ENCODE data around the gene MCTP2.

MCTP2 gene

DNA sequence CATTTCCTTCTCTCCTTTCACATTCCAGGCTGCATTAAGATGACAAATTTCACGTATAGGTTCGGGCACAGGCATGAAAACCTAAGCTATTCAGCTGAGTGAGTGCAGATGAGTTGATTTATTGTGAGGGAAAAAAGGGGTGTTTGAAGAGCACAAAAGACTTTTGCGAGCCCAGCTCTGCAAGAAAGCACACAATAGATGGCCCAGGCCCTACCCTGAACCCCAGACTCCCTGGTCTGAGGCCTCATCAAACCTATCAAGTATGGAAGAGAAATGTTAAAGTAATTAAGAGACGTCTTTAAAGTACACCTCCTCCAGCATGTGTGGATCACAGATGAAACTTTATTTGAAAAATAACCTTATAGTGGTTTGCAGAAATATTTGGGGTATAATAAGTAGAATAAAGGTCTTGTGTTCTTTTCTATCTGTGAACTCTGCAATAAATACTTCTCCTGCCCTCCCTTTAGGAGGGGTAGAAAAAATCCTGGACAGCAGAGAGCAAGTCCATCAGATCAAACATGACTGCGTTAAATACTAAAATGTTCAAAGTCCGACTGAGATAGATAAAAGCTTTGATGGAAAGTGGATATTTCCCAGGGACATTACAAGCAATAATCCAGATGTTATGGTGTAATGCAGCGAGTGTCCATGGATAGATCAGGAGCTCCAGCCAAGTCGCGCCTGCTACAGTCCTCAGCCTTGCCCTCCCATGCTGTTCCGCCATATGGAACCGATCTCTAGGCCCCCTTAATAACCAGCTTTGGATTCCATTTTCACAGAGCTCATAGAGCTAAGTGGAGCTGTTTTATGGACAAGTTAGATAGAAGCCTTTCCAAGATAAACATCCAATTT, 121.5 kb downstream of the MCTP2 start:
- Mint-ChIP-seq H3K4me1 (peaks cover 54% of the 10 kb centered on the region), H3K36me3 (ENCODE audit: low read depth) (no peaks in the 10 kb centered on the region), H3K27ac (peak overlapping the region; percentile 76 to 96 (median 93)), H3K9me3 (peaks cover 2% of the 10 kb centered on the region), H3K4me3 (peak overlapping the region in 1 of 3 experiments; percentile 71), H3K27me3 (ENCODE audit: low read depth) (peaks cover 72% of the 10 kb centered on the region)
- TF ChIP-seq, protein P1, sequence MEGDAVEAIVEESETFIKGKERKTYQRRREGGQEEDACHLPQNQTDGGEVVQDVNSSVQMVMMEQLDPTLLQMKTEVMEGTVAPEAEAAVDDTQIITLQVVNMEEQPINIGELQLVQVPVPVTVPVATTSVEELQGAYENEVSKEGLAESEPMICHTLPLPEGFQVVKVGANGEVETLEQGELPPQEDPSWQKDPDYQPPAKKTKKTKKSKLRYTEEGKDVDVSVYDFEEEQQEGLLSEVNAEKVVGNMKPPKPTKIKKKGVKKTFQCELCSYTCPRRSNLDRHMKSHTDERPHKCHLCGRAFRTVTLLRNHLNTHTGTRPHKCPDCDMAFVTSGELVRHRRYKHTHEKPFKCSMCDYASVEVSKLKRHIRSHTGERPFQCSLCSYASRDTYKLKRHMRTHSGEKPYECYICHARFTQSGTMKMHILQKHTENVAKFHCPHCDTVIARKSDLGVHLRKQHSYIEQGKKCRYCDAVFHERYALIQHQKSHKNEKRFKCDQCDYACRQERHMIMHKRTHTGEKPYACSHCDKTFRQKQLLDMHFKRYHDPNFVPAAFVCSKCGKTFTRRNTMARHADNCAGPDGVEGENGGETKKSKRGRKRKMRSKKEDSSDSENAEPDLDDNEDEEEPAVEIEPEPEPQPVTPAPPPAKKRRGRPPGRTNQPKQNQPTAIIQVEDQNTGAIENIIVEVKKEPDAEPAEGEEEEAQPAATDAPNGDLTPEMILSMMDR (IDR thresholded peaks at IDR 0.05; ENCODE audit: unreplicated experiment in 3 of 3): no peak

DNA sequence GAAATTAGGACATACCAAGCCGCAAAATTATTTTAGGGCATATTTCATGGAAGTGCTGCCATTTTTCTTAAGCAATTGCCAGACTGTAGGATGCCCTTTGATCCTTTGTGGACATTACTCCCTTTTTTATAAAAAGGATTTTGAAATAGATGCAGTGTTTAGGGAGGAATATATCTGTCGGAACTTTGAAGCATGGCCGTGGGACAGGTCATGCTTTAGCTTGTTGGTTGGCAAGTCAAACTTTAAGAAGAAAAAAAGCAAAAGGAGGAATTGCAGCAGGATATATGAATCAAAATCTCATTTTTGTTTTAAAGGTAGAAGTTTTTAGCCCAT, 122.1 kb downstream of the MCTP2 start:
- peak overlapping the region; percentile 76 to 96 (median 93) for H3K27ac Mint-ChIP-seq
- peaks cover 76% of the 10 kb centered on the region for H3K27me3 Mint-ChIP-seq (ENCODE audit: low read depth)
- peaks cover 2% of the 10 kb centered on the region for H3K9me3 Mint-ChIP-seq
- H3K4me3 Mint-ChIP-seq: peak overlapping the region in 1 of 3 experiments; percentile 71
- H3K36me3 Mint-ChIP-seq (ENCODE audit: low read depth): no peaks in the 10 kb centered on the region
- TF ChIP-seq, protein P1 (IDR thresholded peaks at IDR 0.05; ENCODE audit: unreplicated experiment in 3 of 3): no peak
- peaks cover 54% of the 10 kb centered on the region for H3K4me1 Mint-ChIP-seq

DNA sequence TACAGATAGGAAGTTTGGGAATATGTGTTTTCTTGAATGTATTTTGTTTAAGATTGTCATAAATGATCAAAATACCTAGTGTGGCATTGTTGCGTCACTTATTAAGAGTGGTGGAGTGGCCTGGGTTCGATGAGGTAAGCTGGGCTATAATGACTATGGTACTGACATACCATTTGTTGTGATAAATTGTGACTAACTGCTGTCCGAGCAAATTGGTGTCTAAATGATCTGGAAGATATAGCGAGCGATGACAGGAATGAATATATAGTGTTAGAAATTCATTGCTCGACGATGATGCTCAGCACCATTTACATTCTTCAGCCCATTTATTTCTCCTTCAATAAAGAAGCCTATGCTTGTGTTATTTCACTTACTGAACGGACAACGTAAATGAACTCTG, 123.3 kb downstream of the MCTP2 start:
- H3K4me3 Mint-ChIP-seq: peak overlapping the region in 1 of 3 experiments; percentile 42
- peaks cover 54% of the 10 kb centered on the region for H3K4me1 Mint-ChIP-seq
- peaks cover 68% of the 10 kb centered on the region for H3K27me3 Mint-ChIP-seq (ENCODE audit: low read depth)
- no peaks in the 10 kb centered on the region for H3K9me3 Mint-ChIP-seq
- TF ChIP-seq, protein P1 (IDR thresholded peaks at IDR 0.05; ENCODE audit: unreplicated experiment in 3 of 3): no peak
- H3K36me3 Mint-ChIP-seq (ENCODE audit: low read depth): no peaks in the 10 kb centered on the region
- peak overlapping the region; percentile 80 to 97 (median 96) for H3K27ac Mint-ChIP-seq

DNA sequence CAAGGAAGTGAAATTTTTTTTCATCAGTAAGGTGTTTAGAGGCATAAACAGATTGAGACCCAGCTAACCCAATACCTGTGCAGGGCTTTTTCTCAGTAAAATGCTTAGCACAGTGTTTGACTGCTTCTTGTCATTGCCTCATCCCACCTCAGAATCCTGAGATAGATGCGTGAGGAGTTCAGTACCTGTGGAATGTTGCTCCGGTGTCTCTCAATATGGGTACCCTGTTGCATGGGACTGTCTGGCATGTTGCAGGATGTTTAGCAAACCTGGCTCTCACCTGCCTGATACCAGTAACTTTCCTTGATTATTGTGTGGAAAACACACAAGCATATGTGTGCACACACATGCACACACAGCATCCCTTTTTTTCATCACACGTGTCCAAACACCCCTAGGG, 128.4 kb downstream of the MCTP2 start:
- no peaks in the 10 kb centered on the region for H3K36me3 Mint-ChIP-seq (ENCODE audit: low read depth)
- TF ChIP-seq, protein P1 (IDR thresholded peaks at IDR 0.05; ENCODE audit: unreplicated experiment in 3 of 3): no peak
- peaks cover 62% of the 10 kb centered on the region for H3K4me1 Mint-ChIP-seq
- H3K9me3 Mint-ChIP-seq: no peaks in the 10 kb centered on the region
- no peak overlapping the region for H3K4me3 Mint-ChIP-seq
- H3K27ac Mint-ChIP-seq: peak overlapping the region; percentile 39 to 94 (median 88)
- H3K27me3 Mint-ChIP-seq (ENCODE audit: low read depth): peaks cover 62% of the 10 kb centered on the region

DNA sequence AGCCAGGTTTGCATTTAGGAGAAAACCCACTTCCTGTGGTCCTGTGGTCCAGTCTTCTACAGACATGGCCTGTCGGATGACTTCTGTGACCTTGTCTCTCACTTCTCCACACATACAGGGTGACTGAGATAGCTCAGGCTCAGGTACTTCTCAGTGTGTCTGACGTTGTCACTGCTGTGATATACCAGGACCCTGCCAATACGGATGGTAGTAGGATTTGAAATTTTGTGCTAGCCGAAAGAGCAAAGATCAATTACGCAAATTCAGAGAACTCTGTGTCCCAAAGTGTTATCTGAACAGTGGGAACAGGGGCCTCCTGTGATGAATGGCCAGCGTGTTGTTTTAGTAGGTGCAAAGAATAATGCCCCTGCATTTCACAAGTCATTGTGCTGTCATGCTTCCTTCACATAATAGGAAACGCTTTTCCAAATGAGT, 128.9 kb downstream of the MCTP2 start:
- no peak overlapping the region for H3K4me3 Mint-ChIP-seq
- H3K27me3 Mint-ChIP-seq (ENCODE audit: low read depth): peaks cover 64% of the 10 kb centered on the region
- peaks cover 63% of the 10 kb centered on the region for H3K4me1 Mint-ChIP-seq
- no peaks in the 10 kb centered on the region for H3K36me3 Mint-ChIP-seq (ENCODE audit: low read depth)
- peak overlapping the region; percentile 39 to 94 (median 88) for H3K27ac Mint-ChIP-seq
- TF ChIP-seq, protein P1 (IDR thresholded peaks at IDR 0.05; ENCODE audit: unreplicated experiment in 3 of 3): no peak
- H3K9me3 Mint-ChIP-seq: no peaks in the 10 kb centered on the region

Measured in nephron (organoid).